Fibroblast of skin of left quadriceps (primary cell): ENCODE results near the gene NKG7.

Experiments
- DNase-seq, 2 experiments: peaks; one replicate each; pipeline ENCODE4 v3.0.0-alpha.2; 2013; ENCODE audit warnings: low read depth in 2 of 2

NKG7 gene

DNA sequence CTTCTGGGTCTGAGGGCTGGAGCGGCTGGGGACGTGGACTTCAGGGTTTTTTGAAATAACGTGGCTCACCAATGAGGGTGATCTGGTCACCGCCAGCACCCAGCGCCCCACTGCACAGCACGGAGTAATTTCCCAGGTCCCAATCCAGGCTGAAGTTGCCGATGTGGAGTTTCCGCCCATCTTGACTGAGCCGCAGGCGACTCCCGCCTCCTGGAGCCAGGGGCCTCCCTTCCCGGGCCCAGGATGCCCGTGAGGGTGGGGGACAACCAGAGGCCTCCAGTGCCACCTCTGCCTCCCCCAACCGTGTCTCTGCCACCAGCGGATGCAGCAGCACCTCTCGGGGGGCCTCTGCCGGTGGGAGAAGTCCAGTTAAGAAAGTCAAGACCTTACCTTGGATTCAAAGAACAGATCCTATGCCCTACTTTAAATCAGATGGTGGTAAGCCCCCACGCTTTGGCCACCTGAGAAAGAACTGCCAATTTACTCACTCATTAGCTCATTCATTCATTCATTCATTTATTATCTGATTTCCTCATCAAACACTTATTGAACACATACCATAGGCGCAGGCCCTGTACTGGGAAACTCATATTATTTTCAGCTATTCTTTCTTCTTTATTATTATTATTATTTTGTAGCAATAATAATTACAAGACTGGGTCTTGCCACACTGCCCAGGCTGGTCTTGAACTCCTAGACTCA, 34.4 kb downstream of the NKG7 start:
- no peak for DNase-seq

DNA sequence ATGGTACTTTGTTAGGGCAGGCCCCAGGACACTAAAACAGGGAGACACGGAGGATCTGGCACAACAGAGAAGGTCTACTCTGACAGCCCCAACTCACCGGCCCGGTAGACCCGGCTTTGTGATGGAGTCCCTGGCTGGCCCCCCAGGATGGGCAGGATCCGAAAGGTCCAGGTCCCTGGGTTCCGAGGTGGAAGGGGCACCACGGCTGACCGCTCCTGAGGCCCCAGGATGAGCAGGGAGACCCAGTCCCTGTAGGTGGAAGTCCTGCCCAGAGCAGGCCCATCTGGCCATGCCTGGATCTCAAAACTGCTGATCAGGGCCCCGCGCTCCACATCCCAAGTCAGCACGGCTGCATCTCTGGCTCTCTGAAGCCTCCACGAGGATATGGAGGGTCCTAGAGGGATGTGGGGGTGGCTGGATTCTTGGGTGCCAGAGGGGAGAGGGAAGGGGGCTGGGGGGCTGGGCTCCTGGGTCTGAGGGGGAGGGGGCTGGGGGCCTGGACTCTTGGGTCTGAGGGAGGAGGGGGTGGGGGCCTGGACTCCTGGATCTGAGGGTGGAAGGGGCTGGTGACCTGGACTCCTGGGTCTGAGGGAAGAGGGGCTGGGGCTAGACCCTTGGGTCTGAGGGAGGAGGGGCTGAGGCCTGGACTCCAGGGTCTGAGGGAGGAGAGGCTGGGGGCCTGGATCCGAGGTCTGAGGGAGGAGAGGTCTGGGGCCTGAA, 35.2 kb downstream of the NKG7 start:
- no peak for DNase-seq

DNA sequence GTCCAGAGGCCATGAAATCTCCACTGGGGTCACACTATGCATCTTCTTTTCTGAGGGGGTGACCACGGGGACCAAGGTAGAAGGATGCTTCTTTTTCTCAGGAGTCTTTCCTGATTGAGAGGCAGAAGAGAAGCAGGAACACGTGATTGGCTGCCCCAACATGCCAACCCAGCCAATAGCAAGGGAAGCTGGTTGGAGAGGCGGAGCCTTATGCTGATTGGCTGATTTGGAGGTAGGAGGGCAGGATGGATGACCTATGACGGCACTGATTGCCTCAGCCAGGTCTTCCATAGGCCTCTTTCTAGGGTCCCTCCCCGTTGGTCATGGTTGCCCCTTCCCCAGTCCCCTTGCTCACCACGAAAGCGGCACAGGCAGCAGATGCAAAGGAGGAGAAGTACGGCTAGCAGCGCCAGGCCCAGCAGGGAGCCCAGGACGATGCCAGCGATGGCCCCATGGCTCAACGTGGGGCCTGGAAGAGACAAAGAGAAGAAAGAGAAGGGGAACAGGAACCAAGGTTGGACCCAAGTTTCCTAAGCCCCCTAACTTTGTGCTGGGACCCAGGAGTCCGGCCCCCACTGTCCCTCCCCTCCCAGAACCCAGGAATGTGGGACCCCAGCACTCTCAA, 38.5 kb downstream of the NKG7 start:
- DNase-seq = no peak

DNA sequence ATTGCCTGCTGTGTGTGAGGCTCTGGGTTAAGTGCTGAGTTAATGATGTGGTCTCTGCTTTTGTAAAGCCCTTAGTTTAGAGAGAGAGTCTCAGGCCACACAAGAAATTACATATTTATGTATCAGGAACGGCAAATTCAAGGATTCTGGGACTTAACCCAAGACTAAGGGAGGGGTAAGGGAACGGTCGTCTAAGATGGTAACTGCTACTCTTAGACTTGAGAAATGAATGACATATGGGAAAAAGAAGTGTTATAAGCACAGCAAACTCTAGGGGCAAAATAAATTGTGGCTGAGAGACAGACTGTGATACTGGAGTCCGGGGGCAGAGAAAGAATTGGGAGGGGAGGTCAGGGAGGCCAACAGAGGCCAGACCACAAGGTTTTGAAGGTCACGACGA, 40.7 kb downstream of the NKG7 start:
- no peak for DNase-seq

DNA sequence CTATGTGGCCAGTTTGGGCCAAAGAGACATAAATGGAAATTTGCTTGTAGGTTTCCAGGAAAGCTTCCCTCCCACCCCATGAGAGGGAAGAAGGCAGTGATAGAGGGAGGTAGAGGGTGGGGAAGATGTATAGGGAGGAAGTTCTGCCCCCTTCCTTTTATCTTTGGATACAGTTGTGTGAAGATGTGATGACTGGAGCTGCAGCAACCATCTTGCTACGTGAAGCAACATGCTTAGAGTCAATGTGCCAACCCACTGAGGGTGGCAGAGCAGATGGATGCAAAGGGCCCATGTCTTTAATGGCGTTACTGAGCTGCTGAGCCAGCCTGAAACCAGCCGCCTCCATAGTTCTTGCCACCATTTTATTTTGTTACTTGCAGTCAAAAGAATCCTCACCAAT, 41.3 kb downstream of the NKG7 start:
- DNase-seq = no peak

DNA sequence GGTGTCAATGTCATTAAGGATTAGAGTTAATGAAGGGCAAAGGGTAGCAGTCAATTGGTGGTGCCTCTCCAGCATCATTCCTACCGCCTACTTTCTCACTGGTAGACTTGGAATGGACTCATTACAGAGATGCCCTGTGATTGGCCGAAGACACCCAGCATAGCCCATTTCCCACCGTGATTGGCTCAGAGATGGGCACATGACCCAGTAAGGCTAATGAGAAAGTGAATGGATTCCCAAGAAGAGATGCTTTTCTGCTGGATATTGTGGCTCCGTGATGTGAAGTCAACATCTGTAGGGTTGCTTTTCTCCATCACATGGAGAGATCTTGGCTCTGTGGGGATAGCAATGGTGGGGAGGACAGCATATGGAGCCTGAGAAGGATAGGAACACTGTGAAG, 42.1 kb downstream of the NKG7 start:
- DNase-seq = no peak

DNA sequence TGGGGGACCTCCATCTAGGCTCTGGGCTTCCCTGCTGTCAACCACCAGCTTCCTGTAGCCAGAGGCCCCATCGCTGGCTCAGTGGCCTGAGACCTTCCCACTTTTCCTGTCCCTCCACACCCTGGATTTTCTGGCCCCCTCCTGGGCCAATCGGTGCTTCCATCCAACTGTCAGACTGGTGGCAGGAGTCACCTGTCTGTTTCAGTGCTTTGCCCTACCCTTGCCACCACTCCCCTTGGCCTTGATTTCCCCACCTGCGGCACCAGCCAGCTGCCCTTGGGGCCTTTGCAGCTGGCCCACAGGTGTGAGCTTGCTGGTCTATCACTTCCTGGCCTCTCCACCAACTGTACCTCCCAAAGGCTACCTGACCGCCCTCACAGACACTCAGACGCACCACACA, 43.0 kb downstream of the NKG7 start:
- DNase-seq = no peak

DNA sequence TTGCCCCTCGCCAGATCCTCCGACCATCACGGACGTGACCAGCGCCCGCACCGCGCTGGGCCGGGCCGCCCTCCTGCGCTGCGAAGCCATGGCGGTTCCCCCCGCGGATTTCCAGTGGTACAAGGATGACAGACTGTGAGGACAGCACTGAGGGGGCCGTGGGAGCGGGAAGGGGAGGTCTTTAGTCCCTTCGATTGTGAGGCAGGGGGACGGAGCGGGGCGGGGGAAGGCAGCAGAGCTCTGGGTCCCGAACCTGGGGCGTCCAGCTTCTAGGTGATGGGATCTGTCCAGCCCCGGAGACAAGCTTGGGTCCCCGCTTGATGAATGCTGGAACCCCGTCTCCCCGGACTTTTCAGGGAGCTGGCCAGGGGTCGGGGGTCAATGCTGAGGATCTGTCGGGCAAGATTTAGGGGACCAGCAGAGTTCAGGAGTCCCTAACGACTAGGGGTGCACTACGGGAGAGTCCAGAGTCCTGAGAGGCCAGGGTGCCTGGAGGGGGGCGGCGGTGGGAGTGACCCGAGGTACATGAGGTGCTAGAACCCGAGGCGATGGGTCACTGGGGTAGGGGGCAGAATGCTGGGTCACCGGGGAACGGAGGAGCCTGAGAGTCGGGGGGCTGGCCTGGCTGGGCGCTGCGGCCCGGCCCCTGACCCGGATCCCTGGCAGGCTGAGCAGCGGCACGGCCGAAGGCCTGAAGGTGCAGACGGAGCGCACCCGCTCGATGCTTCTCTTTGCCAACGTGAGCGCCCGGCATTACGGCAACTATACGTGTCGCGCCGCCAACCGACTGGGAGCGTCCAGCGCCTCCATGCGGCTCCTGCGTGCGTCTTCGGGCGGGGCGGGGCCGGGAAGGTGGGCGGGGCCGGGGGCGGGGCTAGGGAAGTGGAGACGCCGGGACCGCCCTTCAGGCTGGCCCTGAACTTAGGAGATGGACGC, 45.1 kb downstream of the NKG7 start:
- peak in 1 of 2 experiments; percentile 4 for DNase-seq

DNA sequence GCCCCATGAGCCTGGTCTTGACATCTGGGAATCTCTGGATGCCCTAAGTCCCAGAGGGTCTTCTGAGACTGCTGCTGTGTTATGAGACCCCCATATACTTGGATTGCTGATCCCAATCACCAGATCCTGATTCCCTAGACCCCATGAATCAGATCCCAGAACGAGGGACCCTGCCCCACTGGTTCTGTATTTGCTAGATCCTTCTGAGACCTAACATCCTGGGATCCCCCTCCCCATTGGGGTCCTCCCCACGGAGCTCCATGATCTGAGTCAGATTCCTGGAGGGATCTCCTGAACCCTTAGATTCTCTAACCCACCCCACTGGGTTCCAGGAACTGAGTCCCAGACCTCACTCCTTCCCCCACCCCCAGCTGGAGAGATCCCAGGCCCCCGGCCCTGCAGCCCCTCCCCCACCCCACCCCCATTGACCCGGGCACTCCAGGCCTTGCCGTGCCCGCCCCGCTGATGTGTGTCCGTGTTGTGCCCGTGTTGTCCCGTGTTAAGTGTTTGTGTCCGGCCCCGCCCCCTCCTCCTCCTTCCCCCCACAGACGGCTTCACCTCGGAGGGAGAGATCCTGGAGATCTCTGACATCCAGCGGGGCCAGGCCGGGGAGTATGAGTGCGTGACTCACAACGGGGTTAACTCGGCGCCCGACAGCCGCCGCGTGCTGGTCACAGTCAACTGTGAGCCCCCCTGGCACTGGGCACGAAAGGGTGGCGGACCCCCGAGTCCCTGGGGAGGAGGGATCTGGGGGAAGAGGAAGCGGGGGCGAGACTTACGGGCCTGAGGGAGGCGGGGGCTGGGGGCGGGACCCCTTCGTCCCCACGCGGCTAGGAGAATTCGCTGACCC, 46.0 kb downstream of the NKG7 start:
- no peak for DNase-seq

DNA sequence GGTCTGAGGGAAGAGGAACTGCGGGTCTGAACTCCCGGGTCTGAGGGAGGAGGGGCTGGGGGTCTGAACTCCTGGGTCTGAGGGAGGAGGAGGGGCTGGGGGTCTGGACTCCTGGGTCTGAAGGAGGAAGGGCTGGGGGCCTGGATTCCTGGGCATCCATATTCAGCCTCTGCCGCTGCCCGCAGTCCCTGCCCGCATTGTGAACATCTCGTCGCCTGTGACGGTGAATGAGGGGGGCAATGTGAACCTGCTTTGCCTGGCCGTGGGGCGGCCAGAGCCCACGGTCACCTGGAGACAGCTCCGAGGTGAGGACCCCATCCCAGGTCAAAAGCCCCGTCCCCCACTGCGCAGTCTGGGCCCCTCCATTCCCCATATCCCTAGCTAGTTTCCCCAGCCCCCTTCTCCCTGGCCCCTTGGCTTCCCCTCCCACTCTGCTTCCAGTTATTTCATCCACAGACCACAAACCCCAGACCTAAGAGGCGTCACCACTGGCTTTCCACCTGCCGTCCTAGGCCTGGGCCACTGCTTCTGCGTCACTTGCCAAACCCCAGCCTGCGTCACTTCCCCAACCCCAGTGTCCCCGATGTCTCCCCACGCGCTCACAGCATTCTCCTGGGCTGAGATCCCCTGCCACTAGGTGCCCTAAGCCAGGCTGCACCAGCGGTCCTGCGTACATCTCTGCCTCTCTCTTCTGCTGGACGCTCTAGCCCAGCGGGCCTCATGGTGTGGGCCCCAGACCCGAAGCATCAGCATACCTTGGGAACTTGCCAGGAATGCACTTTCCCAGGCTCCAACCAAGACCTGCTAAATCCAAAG, 47.1 kb downstream of the NKG7 start:
- no peak for DNase-seq

DNA sequence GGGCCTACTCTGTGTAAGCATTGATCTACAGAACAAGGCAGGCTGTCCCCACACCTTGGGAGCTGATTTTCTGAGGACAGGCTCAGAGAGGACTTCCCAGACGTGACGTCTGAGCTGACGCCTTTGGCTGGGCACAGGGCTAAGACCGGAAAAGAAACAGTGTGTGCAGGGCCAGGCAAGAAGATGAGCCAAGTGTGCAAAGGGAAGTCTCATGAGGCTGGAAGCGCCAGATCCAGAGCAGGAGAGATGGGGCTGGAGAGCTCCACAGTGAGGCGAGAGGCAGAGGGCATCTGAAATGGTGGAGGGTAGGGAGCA, 48.3 kb downstream of the NKG7 start:
- DNase-seq = no peak

DNA sequence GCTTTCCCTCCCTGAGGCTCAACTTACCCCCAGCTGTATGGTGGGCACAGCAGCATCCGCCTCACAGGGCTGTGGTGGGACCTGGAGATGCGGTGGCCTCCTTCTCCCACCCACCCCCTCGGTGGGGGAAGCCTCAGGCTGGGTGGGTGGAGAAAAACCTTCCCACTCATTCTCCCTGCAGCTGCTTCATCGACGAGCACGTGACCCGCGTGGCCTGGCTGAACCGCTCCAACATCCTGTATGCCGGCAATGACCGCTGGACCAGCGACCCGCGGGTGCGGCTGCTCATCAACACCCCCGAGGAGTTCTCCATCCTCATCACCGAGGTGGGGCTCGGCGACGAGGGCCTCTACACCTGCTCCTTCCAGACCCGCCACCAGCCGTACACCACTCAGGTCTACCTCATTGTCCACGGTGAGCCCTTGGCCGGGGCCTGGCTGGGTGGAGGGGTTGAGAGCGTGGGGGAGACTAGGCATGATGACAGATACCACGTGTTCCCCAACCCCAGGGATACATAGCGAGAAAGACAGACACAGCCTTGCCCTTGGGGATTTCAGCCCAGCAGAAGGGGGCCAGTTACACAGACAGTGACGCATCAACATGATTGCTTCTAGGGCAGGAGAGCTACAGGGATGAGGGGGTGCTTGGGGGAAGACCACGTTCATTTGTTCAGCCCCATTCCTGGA, 48.8 kb downstream of the NKG7 start:
- no peak for DNase-seq

DNA sequence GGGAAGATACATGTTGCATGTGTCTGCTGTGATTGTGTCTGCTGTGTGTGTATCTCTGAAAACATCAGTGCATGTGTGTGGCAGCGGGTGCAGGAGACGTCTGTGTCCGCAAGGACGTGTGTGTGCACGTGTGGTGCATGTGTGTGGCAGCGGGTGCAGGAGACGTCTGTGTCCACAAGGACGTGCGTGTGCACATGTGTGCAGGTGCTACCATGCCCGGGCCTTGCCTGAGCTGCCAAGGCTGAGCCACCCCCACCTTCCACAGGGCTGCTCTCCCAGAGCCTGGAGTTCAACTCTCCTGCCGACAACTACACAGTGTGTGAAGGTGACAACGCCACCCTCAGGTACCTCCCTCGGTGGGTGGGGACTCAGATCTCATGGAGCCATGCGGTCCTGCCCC, 50.7 kb downstream of the NKG7 start:
- no peak for DNase-seq
